GM21526 (cell line): Measurements from ENCODE around the gene PLA2G5.
"Not testable (repeated sequence)": the region's sequence is repeated elsewhere in the genome, so short reads cannot be mapped to it uniquely, and the experiment has no call there.

Source experiments
- ATAC-seq: cut with Tn5 transposase; IDR thresholded peaks from one replicate; pipeline ENCODE4 v1.9.1; 2021; ENCODE audit warnings: moderate library complexity; ENCODE audit not compliant: unreplicated experiment, low FRiP score

PLA2G5 gene

GRCh38 chr1:20114021-20114648 is 44.1 kb downstream of the PLA2G5 start:
- ATAC-seq, result no peak

GRCh38 chr1:20115479-20115878 is 45.5 kb downstream of the PLA2G5 start:
- ATAC-seq, result no peak

DNA sequence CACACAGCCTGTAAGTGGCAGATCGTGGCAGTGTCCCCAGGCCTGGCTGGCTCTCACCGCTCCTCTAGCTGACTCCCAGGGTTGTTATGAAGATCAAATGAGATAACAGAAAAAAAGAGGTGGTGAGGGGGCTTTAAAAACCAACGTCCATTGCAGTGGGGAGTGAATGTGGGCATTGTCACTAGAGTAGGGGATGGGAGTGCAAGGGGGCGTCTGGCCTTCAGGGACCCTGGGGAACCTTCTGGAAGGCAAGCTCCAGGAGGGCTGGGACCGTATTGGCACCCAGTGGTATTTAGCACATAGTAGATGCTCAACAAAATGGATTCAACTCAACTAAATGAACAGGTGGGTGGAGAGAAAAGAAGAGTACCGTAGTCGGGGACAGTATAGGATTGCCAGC is 45.9 kb downstream of the PLA2G5 start:
- no peak for ATAC-seq

DNA sequence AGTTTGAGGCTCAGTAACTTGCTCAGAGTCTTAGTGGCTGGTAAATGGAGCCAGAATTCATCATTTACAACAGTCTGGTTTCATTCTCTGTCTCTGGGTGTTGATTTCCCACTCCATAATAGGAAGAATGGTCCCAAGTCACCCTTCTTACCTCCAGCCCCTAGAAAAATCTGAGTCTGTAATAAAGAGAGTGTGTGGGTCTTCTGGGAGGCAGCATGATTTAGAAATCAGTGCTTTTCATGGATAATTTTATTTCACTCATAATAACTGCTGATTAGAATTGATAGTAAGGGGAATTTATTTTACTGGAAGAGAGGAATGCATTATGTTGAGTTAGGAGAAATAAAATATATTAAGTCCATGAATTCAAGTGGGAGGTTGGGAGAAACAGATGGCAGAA is 47.2 kb downstream of the PLA2G5 start:
- ATAC-seq, result no peak

GRCh38 chr1:20119347-20119746 is 49.4 kb downstream of the PLA2G5 start, which contains the start of gene PLA2G2D:
Gene PLA2G2D, minus strand, starts transcription at chr1:20119536. Its CDS starts 38 bp downstream, at chr1:20119498.
- no peak for ATAC-seq

DNA sequence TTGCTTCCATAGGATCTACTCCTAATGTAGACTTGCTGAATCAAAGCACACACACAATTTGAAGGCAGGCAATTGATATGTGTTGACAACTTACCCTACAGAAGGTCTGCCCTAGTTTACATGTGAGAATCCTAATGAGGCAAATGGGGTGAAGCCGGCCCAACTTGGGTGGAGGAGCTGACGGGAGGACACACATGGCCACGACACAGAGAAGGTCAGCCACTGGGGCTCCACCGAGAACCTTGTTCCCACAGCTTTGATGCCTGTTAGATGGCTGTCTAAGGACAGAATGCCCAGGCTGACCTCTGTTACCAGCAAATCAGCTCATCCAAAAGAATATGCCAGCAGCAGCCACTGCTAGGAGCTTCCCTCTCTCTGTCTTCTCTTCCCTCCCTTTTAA is 50.8 kb downstream of the PLA2G5 start:
- ATAC-seq, result no peak

DNA sequence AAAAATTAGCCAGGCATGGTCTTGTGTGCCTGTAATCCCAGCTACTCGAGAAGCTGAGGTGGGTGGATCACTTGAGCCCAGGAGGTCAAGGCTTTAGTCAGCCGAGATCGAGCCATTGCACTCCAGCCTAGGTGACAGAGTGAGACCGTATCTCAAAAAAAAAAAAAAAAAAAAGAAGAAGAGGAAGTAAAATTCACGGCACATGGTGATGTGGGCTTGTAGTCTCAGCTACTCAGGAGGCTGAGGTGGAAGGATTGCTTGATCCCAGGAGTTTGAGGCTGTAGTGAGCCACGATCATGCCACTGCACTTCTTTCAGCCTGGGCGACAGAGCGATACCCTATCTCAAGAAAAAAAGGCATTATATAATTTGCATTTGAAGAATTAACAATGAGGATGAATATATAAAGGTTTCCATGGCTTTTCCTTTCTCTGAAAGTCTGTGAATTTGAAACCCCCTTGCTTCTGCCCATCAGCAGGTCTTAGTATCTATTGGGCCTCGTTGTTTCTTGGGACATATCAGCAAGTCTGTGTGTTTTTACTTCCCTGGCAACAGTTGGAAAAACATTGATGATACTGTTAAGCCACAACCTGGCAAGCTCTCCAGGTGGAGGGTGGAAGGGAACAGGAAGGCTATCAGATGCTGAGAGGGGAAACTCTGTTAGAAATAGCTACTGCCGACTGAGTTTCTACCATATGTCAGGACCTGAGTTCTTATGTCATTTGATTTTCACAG is 53.9 kb downstream of the PLA2G5 start:
- no peak for ATAC-seq

DNA sequence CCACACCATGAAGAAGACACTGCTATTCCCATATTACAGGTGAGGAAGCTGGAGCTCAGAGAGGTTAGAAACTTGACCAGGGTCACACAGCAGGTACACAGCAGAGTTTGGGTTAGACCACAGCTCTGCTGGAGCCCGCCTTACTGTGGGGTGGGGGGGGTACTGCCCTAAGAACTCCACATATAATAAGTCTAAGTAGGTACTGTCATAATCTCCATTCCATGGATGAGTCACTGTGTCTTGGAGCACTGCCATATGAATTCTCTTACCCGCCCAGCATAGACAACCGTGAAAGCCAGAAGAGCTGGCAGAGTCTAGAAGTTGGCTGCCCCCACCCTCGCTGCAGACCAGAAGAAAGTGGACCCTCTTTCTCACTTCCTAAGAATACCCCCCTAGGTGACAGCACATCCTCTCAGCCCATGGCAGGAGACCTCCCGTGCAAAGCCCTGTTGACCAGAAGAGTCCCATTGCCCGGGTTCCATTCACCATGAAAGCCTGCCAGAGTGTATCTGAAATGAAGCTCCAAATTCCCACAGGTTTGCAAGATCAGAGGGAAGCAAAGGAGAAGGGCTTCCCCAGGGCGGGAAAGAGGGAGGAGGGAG is 54.6 kb downstream of the PLA2G5 start:
- ATAC-seq, result no peak

- ATAC-seq, result no peak
These were observed 55.1 kb downstream of the PLA2G5 start for GRCh38 chr1:20125100-20125499.

GRCh38 chr1:20126041-20126805 is 56.2 kb downstream of the PLA2G5 start:
- ATAC-seq, result no peak

GRCh38 chr1:20126806-20127440 is 56.9 kb downstream of the PLA2G5 start:
- no peak for ATAC-seq

DNA sequence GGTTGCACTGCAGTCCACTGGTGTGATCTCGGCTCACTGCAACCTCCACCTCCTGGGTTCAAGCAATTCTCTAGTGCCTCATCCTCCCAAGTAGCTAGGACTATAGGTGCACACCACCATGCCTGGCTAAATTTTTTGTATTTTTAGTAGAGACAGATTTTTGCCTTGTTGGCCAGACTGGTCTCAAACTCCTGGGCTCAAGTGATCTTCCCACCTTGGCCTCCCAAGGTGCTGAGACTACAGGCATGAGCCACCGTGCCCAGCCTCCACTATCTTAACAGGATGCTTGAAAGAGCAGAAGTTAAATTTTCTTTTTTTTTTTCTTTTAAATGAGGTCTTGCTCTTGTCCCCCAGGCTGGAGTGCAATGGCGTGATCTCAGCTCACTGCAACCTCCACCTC is 60.5 kb downstream of the PLA2G5 start:
- not testable (repeated sequence) for ATAC-seq

DNA sequence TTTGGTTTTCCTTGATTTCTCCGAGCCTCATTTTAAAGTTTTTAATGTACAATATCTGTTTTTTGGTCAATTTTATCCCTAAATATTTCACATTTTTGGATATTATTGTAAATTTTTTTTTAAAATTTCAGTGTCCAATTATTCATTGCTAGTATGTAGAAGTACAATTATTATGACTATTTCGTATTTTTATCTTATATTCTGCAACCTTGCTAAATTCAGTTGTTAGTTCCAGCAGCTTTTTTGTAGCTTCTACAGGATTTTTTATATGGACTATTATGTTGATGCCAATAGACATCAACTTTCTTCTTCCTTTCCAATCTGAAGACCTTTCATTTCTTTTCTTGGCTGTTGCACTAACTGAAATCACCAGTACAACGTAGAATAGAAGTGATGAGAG is 65.0 kb downstream of the PLA2G5 start:
- ATAC-seq, result no peak

GRCh38 chr1:20136249-20136648 is 66.3 kb downstream of the PLA2G5 start:
- no peak for ATAC-seq

DNA sequence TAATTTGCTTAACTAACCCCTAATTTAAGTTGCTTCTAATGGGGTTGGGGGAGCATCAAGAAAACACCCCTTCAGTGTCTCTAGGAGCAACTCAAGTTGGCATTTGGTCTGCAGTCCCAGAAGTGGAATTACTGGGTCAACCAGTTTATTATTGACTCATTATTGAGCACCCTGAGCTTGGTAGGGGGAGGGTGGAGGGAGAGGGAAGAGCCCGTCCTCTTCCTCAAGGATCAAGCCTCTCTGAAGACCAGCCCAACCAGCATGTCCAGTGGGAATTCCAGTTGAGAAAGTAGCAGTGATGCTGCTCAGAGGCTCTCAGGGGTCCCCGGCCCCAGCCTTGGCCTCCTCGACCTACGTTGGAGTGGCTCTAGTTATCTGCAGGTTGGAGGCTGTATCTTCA is 67.1 kb downstream of the PLA2G5 start:
- no peak for ATAC-seq

GRCh38 chr1:20137604-20138003 is 67.6 kb downstream of the PLA2G5 start:
- ATAC-seq, result no peak

- ATAC-seq, result no peak
These were observed 68.4 kb downstream of the PLA2G5 start for GRCh38 chr1:20138346-20138745.

- ATAC-seq, result no peak
These were observed 69.1 kb downstream of the PLA2G5 start, which contains the start of gene PLA2G2F for GRCh38 chr1:20138961-20139550. Gene PLA2G2F, plus strand, starts transcription at chr1:20139323. Its CDS starts 105 bp downstream, at chr1:20139428.

GRCh38 chr1:20139776-20140612 is 70.0 kb downstream of the PLA2G5 start:
- ATAC-seq, result no peak
